HG02884 (cell line): Measurements from ENCODE around the gene POTEF.
"Not testable (repeated sequence)": the region's sequence is repeated elsewhere in the genome, so short reads cannot be mapped to it uniquely, and the experiment has no call there.

Source experiments
- ATAC-seq: cut with Tn5 transposase; IDR thresholded peaks from one replicate; pipeline ENCODE4 v1.9.1; 2021; ENCODE audit warnings: mild to moderate bottlenecking, moderate library complexity; ENCODE audit not compliant: unreplicated experiment

The POTEF gene

GRCh38 chr2:130135692-130136541 lies 6.9 kb upstream of the POTEF start:
- no peak for ATAC-seq

- ATAC-seq = not testable (repeated sequence)
Observed at GRCh38 chr2:130128464-130128863, 558 bp downstream of the POTEF start.

- ATAC-seq = not testable (repeated sequence)
Observed at GRCh38 chr2:130127726-130128125, 1.3 kb downstream of the POTEF start.

GRCh38 chr2:130120924-130121323 lies 8.1 kb downstream of the POTEF start:
- not testable (repeated sequence) for ATAC-seq

GRCh38 chr2:130102597-130103363 lies 26.2 kb downstream of the POTEF start:
- ATAC-seq = not testable (repeated sequence)

- ATAC-seq = not testable (repeated sequence)
Observed at GRCh38 chr2:130062645-130063044, 66.4 kb downstream of the POTEF start.

GRCh38 chr2:130059982-130060381 lies 69.0 kb downstream of the POTEF start:
- not testable (repeated sequence) for ATAC-seq

- ATAC-seq = not testable (repeated sequence)
Observed at GRCh38 chr2:130056336-130056735, 72.7 kb downstream of the POTEF start.

GRCh38 chr2:130053217-130053911 lies 75.7 kb downstream of the POTEF start:
- ATAC-seq = not testable (repeated sequence)

GRCh38 chr2:130052376-130052775 lies 76.6 kb downstream of the POTEF start:
- not testable (repeated sequence) for ATAC-seq

GRCh38 chr2:130048422-130048821 lies 80.6 kb downstream of the POTEF start:
- ATAC-seq = not testable (repeated sequence)

GRCh38 chr2:130038265-130038603 lies 90.8 kb downstream of the POTEF start:
- not testable (repeated sequence) for ATAC-seq

- not testable (repeated sequence) for ATAC-seq
Observed at GRCh38 chr2:130025931-130026330, 103.1 kb downstream of the POTEF start.
